Spleen (tissue), 11 donors: ENCODE measurements around the gene BDNF. TPM values are rescaled to one million over a fixed set of nuclear protein-coding genes. Genes with fewer than 3 reads are reported as not detected.

Experiments used
- DNase-seq: peaks from one replicate; pipeline ENCODE4 v3.0.0-alpha.2; 2020
- H3K27ac ChIP-seq, 8 donors: fragments of 200-600 bp; sonication (generic) in 7 of 8; 1 replicate in 4 of 8; 2 replicates in 4 of 8; pipeline versions ENCODE4 v1.5.0 to v1.8.0; 2016 to 2021; ENCODE audit warnings: inconsistent platforms in 4 of 8, mild to moderate bottlenecking in 4 of 8, moderate library complexity in 1 of 8
- H3K27me3 ChIP-seq, 7 donors: fragments of 200-600 bp; sonication (generic) in 6 of 7; replicated peaks in 1 of 7; 1 replicate in 4 of 7; 2 replicates in 3 of 7; pipeline versions ENCODE4 v1.5.0 to v1.8.0; 2016 to 2021; ENCODE audit warnings: inconsistent platforms in 3 of 7, mild to moderate bottlenecking in 1 of 7
- H3K36me3 ChIP-seq, 6 donors: fragments of 200-600 bp; sonication (generic) in 5 of 6; 1 replicate in 4 of 6; 2 replicates in 2 of 6; pipeline versions ENCODE4 v1.5.0 to v1.8.0; 2016 to 2021; ENCODE audit warnings: inconsistent platforms in 2 of 6
- H3K4me1 ChIP-seq, 6 donors: fragments of 200-600 bp; sonication (generic) in 5 of 6; 1 replicate in 3 of 6; 2 replicates in 3 of 6; pipeline versions ENCODE4 v1.5.0 to v1.8.0; 2016 to 2021; ENCODE audit warnings: inconsistent platforms in 3 of 6
- H3K4me3 ChIP-seq, 8 donors: fragments of 200-600 bp; sonication (generic) in 7 of 8; 1 replicate in 4 of 8; 2 replicates in 4 of 8; pipeline versions ENCODE4 v1.5.0 to v1.8.0; 2016 to 2021; ENCODE audit warnings: inconsistent platforms in 4 of 8, mild to moderate bottlenecking in 4 of 8, moderate library complexity in 2 of 8
- H3K9me3 ChIP-seq, 8 donors: fragments of 200-600 bp; sonication (generic) in 7 of 8; 1 replicate in 4 of 8; 2 replicates in 4 of 8; pipeline versions ENCODE4 v1.5.0 to v1.8.0; 2016 to 2021; ENCODE audit warnings: inconsistent platforms in 4 of 8
- POLR2A ChIP-seq, 3 donors: fragments of 450-650 bp; IDR thresholded peaks; one replicate each; pipeline ENCODE4 v1.5.1; 2017; ENCODE audit warnings: antibody characterized with exemption in 3 of 3, mild to moderate bottlenecking in 1 of 3
- POLR2AphosphoS5 ChIP-seq, 3 donors: sonication (generic); formaldehyde crosslinking; IDR thresholded peaks; one replicate each; pipeline ENCODE4 v1.5.1; 2017; ENCODE audit warnings: antibody characterized with exemption in 3 of 3
- WGBS, 5 donors: extraction: QIAGEN DNeasy Blood & Tissue Kit in 3 of 5; methylation state at CpG; one replicate each; pipeline versions ENCODE4 v1.1.5 to v1.1.7; 2013 to 2018; 5-methylcytosine and 5-hydroxymethylcytosine counted together
- intact Hi-C: fragments of 100-400 bp; cut with DNase I; formaldehyde crosslinking; loops from one replicate; pipeline ENCODE4 v1.15.0; 2023; ENCODE audit warnings: low total_unique reads
- polyA plus RNA-seq, 3 donors: library from polyadenylated mRNA; stranded (reverse); fragments of 200-250 nt; gene quantifications; one replicate each; pipeline ENCODE4 v1.2.1, GENCODE V29; 2013
- total RNA-seq, 7 donors: library from RNA; depleted of rRNA in 3 of 7; stranded (reverse); fragments of >200 nt in 3 of 7; fragmentation: NEBNext Ultra II Directional in 4 of 7; extraction: Animal tissue kit (Norgen Biotek cat#: 25700) in 4 of 7; gene quantifications; one replicate each; pipeline versions ENCODE4 v1.1.0 to v1.2.1, GENCODE V29; 2016 to 2021
- TF ChIP-seq, protein P1 (sequence below), 11 experiments: fragments of 200-600 bp in 7 of 11; fragments of 450-650 bp in 4 of 11; sonication (generic) in 4 of 11; IDR thresholded peaks in 8 of 11; conservative IDR thresholded peaks in 3 of 11; 1 replicate in 7 of 11; 2 replicates in 4 of 11; pipeline versions ENCODE4 v1.4.0 to v1.8.0; 2016 to 2021; ENCODE audit warnings: antibody characterized with exemption in 11 of 11, inconsistent platforms in 4 of 11, mild to moderate bottlenecking in 1 of 11
- donor health status: healthy with polysubstance abuse.
- donor health status: DM: no; HTN: no; CAD: no; lungs with moderate emphysema.
- donor health status: DM: no; HTN: no; CAD: no.
- donor health status: Bipolar disorder and iron deficiency.
- donor health status: healthy.
- donor health status: DM: no; HTN: no; CAD: no.
- donor health status: DM: yes; HTN: yes; CAD: no.

The BDNF gene
- total and polyA plus RNA-seq, 10 donors = 0.02 to 0.29 (median 0.08) TPM; not detected in 2

- Histone ChIP-seq H3K4me1 (no peaks in the 10 kb centered on the region), H3K9me3 (no peaks in the 10 kb centered on the region), H3K4me3 (no peak overlapping the region), H3K36me3 (no peaks in the 10 kb centered on the region), H3K27me3 (no peaks in the 10 kb centered on the region), H3K27ac (no peak overlapping the region)
- intact Hi-C loops = no loop called here
- TF ChIP-seq POLR2A (IDR thresholded peaks at IDR 0.05) (no peak), POLR2AphosphoS5 (IDR thresholded peaks at IDR 0.05) (no peak)
- TF ChIP-seq, protein P1, sequence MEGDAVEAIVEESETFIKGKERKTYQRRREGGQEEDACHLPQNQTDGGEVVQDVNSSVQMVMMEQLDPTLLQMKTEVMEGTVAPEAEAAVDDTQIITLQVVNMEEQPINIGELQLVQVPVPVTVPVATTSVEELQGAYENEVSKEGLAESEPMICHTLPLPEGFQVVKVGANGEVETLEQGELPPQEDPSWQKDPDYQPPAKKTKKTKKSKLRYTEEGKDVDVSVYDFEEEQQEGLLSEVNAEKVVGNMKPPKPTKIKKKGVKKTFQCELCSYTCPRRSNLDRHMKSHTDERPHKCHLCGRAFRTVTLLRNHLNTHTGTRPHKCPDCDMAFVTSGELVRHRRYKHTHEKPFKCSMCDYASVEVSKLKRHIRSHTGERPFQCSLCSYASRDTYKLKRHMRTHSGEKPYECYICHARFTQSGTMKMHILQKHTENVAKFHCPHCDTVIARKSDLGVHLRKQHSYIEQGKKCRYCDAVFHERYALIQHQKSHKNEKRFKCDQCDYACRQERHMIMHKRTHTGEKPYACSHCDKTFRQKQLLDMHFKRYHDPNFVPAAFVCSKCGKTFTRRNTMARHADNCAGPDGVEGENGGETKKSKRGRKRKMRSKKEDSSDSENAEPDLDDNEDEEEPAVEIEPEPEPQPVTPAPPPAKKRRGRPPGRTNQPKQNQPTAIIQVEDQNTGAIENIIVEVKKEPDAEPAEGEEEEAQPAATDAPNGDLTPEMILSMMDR (IDR thresholded peaks at IDR 0.05 in 8 of 11, conservative IDR thresholded peaks at IDR 0.05 in 3 of 11) = no peak
- no peak for DNase-seq
Measured at GRCh38 chr11:27614092-27614491, 86.2 kb downstream of the BDNF start.

DNA sequence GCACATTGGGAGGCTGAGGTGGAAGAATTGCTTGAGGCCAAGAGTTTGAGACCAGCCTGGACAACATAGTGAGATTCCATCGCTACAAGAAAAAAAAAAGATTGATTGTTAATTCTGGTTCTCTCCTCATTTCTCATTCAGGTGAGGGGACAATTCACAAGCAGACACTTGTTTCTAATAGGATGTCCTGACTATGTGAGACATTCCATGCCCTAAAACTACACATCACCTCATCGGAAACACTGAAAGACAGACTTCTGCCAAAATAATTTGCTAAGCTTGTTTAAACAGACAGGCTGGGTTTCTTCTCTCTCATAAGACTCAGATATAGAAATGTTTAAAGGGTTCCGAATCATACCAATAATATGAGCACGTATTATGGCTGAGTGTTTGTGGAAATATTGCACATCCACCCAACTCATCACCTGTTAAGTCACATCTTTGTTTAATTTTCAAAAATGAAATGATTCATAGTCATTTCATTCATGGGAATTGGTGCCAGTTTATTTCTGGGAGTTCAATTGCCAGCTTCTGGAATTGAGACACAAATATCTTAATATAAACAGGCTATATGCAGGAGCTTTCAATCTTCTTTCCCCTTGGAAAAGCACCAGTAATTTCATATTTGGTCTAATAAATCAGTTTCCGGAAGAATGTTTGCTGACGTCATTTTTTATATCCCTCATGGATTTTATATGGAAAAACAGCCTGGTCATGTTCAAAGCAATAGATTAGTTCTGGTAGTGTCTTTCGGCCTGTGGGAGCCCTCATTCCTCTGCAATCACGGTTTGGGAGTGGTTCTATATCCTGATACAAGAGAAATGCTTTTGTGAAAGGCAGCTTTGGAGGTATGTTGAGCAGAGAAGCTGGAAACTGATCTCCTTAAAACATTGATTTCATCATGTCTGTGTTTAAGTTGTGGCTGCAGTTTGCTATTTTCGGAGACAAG, 87.0 kb downstream of the BDNF start:
- Histone ChIP-seq H3K9me3 (no peaks in the 10 kb centered on the region), H3K27me3 (no peaks in the 10 kb centered on the region), H3K4me1 (no peaks in the 10 kb centered on the region), H3K27ac (no peak overlapping the region), H3K36me3 (no peaks in the 10 kb centered on the region), H3K4me3 (no peak overlapping the region)
- intact Hi-C loops = no loop called here
- no peak for DNase-seq
- TF ChIP-seq POLR2AphosphoS5 (IDR thresholded peaks at IDR 0.05) = no peak
- TF ChIP-seq, protein P1 (IDR thresholded peaks at IDR 0.05 in 8 of 11, conservative IDR thresholded peaks at IDR 0.05 in 3 of 11) = no peak
- TF ChIP-seq POLR2A (IDR thresholded peaks at IDR 0.05) = no peak
- 87 to 94% (median 91%) methylated on average over 9 of the region's 9 CpGs for WGBS, 5 donors

- H3K9me3 ChIP-seq = no peaks in the 10 kb centered on the region
- WGBS, 5 donors = 87 to 92% (median 88%) methylated on average over 3 of the region's 3 CpGs
- no peaks in the 10 kb centered on the region for H3K27me3 ChIP-seq
- no peak overlapping the region for H3K4me3 ChIP-seq
- H3K27ac ChIP-seq = no peak overlapping the region
- TF ChIP-seq, protein P1 (IDR thresholded peaks at IDR 0.05 in 8 of 11, conservative IDR thresholded peaks at IDR 0.05 in 3 of 11) = no peak
- no peak for TF ChIP-seq POLR2A (IDR thresholded peaks at IDR 0.05)
- TF ChIP-seq POLR2AphosphoS5 (IDR thresholded peaks at IDR 0.05) = no peak
- intact Hi-C loops = no loop called here
- DNase-seq = no peak
- no peaks in the 10 kb centered on the region for H3K36me3 ChIP-seq
- H3K4me1 ChIP-seq = no peaks in the 10 kb centered on the region
Measured at GRCh38 chr11:27611947-27612455, 88.3 kb downstream of the BDNF start.

DNA sequence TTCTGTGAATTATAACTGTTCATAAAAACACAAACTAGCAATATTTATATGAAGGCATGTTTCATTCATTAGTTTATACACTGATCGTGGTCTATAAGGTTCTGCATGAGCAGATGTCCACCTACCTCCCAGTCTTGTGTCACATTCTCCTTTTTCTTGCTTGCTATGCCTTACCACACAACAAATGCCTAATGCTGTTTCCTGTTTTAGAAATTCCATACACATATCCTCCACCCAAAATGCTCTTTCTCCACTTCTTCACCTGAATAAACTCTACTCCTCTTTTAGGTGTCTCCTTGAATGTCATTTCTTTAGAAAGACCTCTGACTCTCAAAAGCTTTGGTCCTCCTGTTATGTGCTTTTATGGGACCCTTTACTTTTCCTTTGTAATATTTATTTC, 88.9 kb downstream of the BDNF start:
- Histone ChIP-seq H3K27me3 (no peaks in the 10 kb centered on the region), H3K27ac (no peak overlapping the region), H3K36me3 (no peaks in the 10 kb centered on the region), H3K4me1 (no peaks in the 10 kb centered on the region), H3K9me3 (no peaks in the 10 kb centered on the region), H3K4me3 (no peak overlapping the region)
- intact Hi-C loops = no loop called here
- 70 to 94% (median 90%) methylated on average over 1 of the region's 1 CpG for WGBS, 5 donors
- DNase-seq = no peak
- no peak for TF ChIP-seq POLR2A (IDR thresholded peaks at IDR 0.05)
- TF ChIP-seq, protein P1 (IDR thresholded peaks at IDR 0.05 in 8 of 11, conservative IDR thresholded peaks at IDR 0.05 in 3 of 11) = no peak
- TF ChIP-seq POLR2AphosphoS5 (IDR thresholded peaks at IDR 0.05) = no peak
